Kidney (tissue), 14 donors: ENCODE data around the gene KLK1. TPM values are rescaled to one million over a fixed set of nuclear protein-coding genes. Genes with fewer than 3 reads are reported as not detected.
A peak's percentile ranks its signal among the peaks of the same experiment; 100 is the strongest.
"Not testable (repeated sequence)": the region's sequence is repeated elsewhere in the genome, so short reads cannot be mapped to it uniquely, and the experiment has no call there.

ENCODE experiments used
- DNase-seq, 5 donors: peaks; one replicate each; pipeline ENCODE4 v3.0.0-alpha.2; 2013 to 2020
- FAIRE-seq: peaks from 2 replicates; lab custom pipeline; 2012; peaks lifted over from hg19 to GRCh38; lab: Jason Lieb, UNC
- H3K27ac ChIP-seq, 2 donors: one replicate each; pipeline ENCODE4 v1.7.0; 2013; ENCODE audit warnings: low read depth in 2 of 2, low read length in 2 of 2, inconsistent platforms in 1 of 2
- H3K27me3 ChIP-seq: one replicate; pipeline ENCODE4 v1.7.1; 2013; ENCODE audit warnings: low read length, inconsistent platforms; ENCODE audit not compliant: control insufficient read depth, insufficient read depth
- H3K36me3 ChIP-seq, 3 donors: one replicate each; pipeline versions ENCODE4 v1.7.0 to v1.7.1; 2013; ENCODE audit warnings: low read length in 3 of 3, control low read depth in 1 of 3, inconsistent platforms in 1 of 3; ENCODE audit not compliant: insufficient read depth in 3 of 3, control insufficient read depth in 2 of 3
- H3K4me1 ChIP-seq, 3 donors: one replicate each; pipeline versions ENCODE4 v1.7.0 to v1.7.1; 2013; ENCODE audit warnings: low read length in 3 of 3, inconsistent platforms in 1 of 3, low read depth in 1 of 3; ENCODE audit not compliant: control insufficient read depth in 2 of 3, insufficient read depth in 2 of 3
- H3K4me3 ChIP-seq, 3 donors: one replicate each; pipeline versions ENCODE4 v1.7.0 to v1.8.1; 2013; ENCODE audit warnings: low read length in 3 of 3, control low read depth in 1 of 3, inconsistent platforms in 1 of 3
- H3K9ac ChIP-seq, 3 donors: one replicate each; pipeline versions ENCODE4 v1.7.0 to v1.7.1; 2013; ENCODE audit warnings: low read length in 3 of 3, control low read depth in 1 of 3, inconsistent platforms in 1 of 3
- H3K9me3 ChIP-seq, 3 donors: one replicate each; pipeline versions ENCODE4 v1.7.0 to v1.7.1; 2013; ENCODE audit warnings: low read length in 3 of 3, control low read depth in 1 of 3, inconsistent platforms in 1 of 3; ENCODE audit not compliant: control insufficient read depth in 2 of 3, insufficient read depth in 1 of 3
- intact Hi-C: fragments of 100-400 bp; cut with DNase I; formaldehyde crosslinking; loops from one replicate; pipeline ENCODE4 v1.11.1; 2022
- polyA plus RNA-seq: library from polyadenylated mRNA; stranded (reverse); fragments of 350-450 nt; fragmentation: Illumina TruSeq; extraction: RNeasy Lipid Tissue Mini Kit (QIAGEN cat#74804); gene quantifications from one replicate; pipeline ENCODE4 v1.2.3, GENCODE V29; 2014; ENCODE audit warnings: low read depth, low replicate concordance; ENCODE audit not compliant: insufficient read depth
- total RNA-seq: library from RNA; stranded (reverse); fragmentation: NEBNext Ultra II Directional; extraction: Animal tissue kit (Norgen Biotek cat#: 25700); gene quantifications from one replicate; pipeline ENCODE4 v1.2.1, GENCODE V29; 2021
- TF ChIP-seq, protein P1 (sequence below): IDR thresholded peaks from 3 replicates; pipeline ENCODE4 v1.5.1; 2012; ENCODE audit warnings: mild to moderate bottlenecking, moderate library complexity, borderline replicate concordance; ENCODE audit not compliant: insufficient read depth; ENCODE audit errors: extremely low read depth
- donor health status: control.
- donor health status: control.
- donor health status: control.
- donor health status: control.
- donor health status: control.
- donor health status: DM: yes; HTN: yes; CAD: no.
- donor health status: Normal renal cell carcinoma (clear cell type).

Gene KLK1
- total and polyA plus RNA-seq, 2 donors from 2014 or later, result 0.41 to 827 TPM

DNA sequence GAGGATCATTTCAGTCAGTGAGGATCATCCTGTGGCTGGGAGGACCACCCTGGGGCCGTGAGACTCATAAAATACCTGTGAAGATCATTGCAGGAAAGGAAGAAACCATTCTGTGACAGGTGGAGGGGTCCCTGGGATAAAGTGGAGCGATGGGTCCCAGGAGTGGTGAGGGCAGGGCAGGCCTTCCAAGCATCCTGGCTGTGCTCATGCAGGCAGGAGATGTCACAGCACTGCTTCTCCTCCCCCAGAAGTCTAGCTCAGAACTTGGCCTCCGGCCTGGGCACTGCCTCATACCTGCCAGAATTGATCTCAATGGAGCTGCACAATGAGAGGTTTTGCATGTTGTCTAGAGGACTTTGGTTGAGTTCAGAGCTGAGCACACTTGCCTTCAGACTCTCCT is 11.1 kb downstream of the KLK1 start:
- no peak for FAIRE-seq
- Histone ChIP-seq H3K27me3 (no peaks in the 10 kb centered on the region), H3K9me3 (no peaks in the 10 kb centered on the region), H3K4me1 (no peaks in the 10 kb centered on the region), H3K4me3 (no peak overlapping the region), H3K27ac (no peak overlapping the region), H3K36me3 (no peaks in the 10 kb centered on the region), H3K9ac (no peak overlapping the region)
- intact Hi-C loops, result no loop called here
- TF ChIP-seq, protein P1, sequence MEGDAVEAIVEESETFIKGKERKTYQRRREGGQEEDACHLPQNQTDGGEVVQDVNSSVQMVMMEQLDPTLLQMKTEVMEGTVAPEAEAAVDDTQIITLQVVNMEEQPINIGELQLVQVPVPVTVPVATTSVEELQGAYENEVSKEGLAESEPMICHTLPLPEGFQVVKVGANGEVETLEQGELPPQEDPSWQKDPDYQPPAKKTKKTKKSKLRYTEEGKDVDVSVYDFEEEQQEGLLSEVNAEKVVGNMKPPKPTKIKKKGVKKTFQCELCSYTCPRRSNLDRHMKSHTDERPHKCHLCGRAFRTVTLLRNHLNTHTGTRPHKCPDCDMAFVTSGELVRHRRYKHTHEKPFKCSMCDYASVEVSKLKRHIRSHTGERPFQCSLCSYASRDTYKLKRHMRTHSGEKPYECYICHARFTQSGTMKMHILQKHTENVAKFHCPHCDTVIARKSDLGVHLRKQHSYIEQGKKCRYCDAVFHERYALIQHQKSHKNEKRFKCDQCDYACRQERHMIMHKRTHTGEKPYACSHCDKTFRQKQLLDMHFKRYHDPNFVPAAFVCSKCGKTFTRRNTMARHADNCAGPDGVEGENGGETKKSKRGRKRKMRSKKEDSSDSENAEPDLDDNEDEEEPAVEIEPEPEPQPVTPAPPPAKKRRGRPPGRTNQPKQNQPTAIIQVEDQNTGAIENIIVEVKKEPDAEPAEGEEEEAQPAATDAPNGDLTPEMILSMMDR, result no peak
- DNase-seq, result no peak

- H3K27me3 ChIP-seq, H3K36me3 ChIP-seq, H3K27ac ChIP-seq, intact Hi-C loops, DNase-seq, H3K9me3 ChIP-seq, FAIRE-seq, H3K4me1 ChIP-seq, H3K9ac ChIP-seq, H3K4me3 ChIP-seq: not testable (repeated sequence)
Measured at GRCh38 chr19:50811622-50812238, 11.9 kb downstream of the KLK1 start.

DNA sequence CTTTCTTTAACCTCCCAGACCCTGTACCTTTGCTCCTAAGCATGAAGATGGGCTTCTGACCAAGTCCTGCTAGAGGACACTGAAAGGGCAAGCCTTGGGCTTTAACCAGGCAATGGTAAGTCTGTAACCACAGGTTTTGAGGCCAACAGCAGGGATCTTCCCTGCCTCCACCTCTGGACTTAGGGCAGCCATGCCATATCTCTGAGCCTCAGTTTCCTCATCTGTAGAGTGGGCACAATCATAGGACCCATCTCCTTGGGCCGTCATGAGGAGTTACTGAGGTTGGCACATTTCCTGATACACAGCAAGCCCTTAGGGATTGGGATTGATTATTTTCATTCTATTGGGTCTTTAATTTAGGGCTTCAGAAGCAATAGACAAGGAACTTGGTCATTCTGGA is 14.7 kb downstream of the KLK1 start:
- TF ChIP-seq, protein P1, result no peak
- DNase-seq (no peak), FAIRE-seq (no peak)
- intact Hi-C loops, result no loop called here
- no peaks in the 10 kb centered on the region for H3K27me3 ChIP-seq
- H3K9me3 ChIP-seq, result no peaks in the 10 kb centered on the region
- H3K27ac ChIP-seq, result no peak overlapping the region
- H3K36me3 ChIP-seq, result no peaks in the 10 kb centered on the region
- H3K9ac ChIP-seq, result no peak overlapping the region
- no peak overlapping the region for H3K4me3 ChIP-seq
- peaks cover 0 to under 1% (median 0%) of the 10 kb centered on the region in 3 donors for H3K4me1 ChIP-seq

DNA sequence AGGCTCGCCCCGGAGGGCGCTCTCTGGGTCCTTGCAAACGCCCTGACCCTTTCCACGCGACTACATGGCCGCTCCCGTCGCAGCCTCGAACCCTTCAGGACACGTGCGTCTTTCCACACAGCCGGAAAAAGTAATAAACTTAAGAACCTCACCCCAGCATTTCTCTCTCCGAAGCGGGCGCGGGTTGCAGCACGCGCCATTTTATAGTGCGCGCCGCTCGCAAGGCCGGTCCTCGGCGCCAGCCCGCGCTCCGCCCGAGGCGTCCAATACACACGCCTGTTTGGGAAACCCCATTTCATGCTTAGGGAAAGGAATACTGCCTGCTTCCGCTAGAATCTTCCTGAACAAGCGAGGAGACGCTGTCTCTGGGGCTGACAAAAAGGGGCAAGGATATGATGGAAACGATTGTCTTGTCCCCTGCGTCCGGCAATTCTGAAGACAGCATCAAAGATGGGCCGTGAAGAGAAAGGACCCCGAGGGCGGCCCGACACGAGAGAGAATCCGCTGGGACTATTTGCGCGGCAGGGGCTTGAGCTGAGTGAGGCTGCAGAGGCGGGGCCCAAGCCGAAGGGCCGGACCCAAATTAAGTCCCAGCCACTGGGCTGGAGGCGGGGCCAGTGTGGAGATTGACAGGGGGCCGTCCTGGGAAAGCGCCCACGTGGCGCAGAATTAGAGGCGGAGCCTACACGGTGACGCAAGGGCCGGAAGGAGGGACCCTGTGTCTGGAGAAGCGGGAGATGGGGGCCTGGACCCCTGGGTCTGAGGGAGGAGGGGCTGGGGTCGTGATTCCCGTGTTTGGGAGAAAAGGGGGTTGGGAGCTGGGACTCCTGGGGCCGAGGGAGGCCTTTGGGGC is 18.9 kb downstream of the KLK1 start:
- DNase-seq (peak; percentile 99 to 100 (median 100)), FAIRE-seq (peak; percentile 79)
- H3K36me3 ChIP-seq, result peaks cover 0 to 2% (median 0%) of the 10 kb centered on the region in 3 donors
- H3K27ac ChIP-seq, result peak overlapping the region; percentile 99 to 100
- H3K4me1 ChIP-seq, result peaks cover 0 to 8% (median 3%) of the 10 kb centered on the region in 3 donors
- TF ChIP-seq, protein P1, result no peak
- intact Hi-C loops, result no loop called here
- no peaks in the 10 kb centered on the region for H3K27me3 ChIP-seq
- no peaks in the 10 kb centered on the region for H3K9me3 ChIP-seq
- peak overlapping the region; percentile 68 to 99 (median 80) for H3K9ac ChIP-seq
- peak overlapping the region; percentile 79 to 94 (median 81) for H3K4me3 ChIP-seq
